GM19025 (cell line): ENCODE measurements around the gene RAD51C.
"Not testable (repeated sequence)": the region's sequence is repeated elsewhere in the genome, so short reads cannot be mapped to it uniquely, and the experiment has no call there.

Source experiments
- ATAC-seq: cut with Tn5 transposase; IDR thresholded peaks from one replicate; pipeline ENCODE4 v1.9.1; 2021; ENCODE audit warnings: mild to moderate bottlenecking, low read depth, moderate library complexity; ENCODE audit not compliant: unreplicated experiment

The RAD51C gene

GRCh38 chr17:58730937-58731336, 38.5 kb downstream of the RAD51C start:
- ATAC-seq: no peak

- ATAC-seq: no peak
Observed at GRCh38 chr17:58734040-58734439, 41.6 kb downstream of the RAD51C start.

GRCh38 chr17:58734811-58735210, 42.4 kb downstream of the RAD51C start:
- ATAC-seq: no peak

- ATAC-seq: no peak
Observed at GRCh38 chr17:58741121-58741625, 48.8 kb downstream of the RAD51C start.

- no peak for ATAC-seq
Observed at GRCh38 chr17:58747674-58748073, 55.3 kb downstream of the RAD51C start.

GRCh38 chr17:58749627-58750026, 57.2 kb downstream of the RAD51C start:
- ATAC-seq: not testable (repeated sequence)

- no peak for ATAC-seq
Observed at GRCh38 chr17:58753026-58753425, 60.6 kb downstream of the RAD51C start.

GRCh38 chr17:58755269-58755576, 62.8 kb downstream of the RAD51C start:
- no peak for ATAC-seq

GRCh38 chr17:58755577-58756245, 63.3 kb downstream of the RAD51C start, which contains the start of gene PPM1E:
Gene PPM1E (plus strand): TSS chr17:58755854.
- no peak for ATAC-seq

- ATAC-seq: no peak
Observed at GRCh38 chr17:58756246-58757161, 64.1 kb downstream of the RAD51C start.

GRCh38 chr17:58757162-58757613, 64.8 kb downstream of the RAD51C start:
- no peak for ATAC-seq

GRCh38 chr17:58758890-58759289, 66.5 kb downstream of the RAD51C start:
- no peak for ATAC-seq

GRCh38 chr17:58759522-58759921, 67.1 kb downstream of the RAD51C start:
- ATAC-seq: no peak

- no peak for ATAC-seq
Observed at GRCh38 chr17:58760248-58760647, 67.8 kb downstream of the RAD51C start.

- no peak for ATAC-seq
Observed at GRCh38 chr17:58763263-58763662, 70.9 kb downstream of the RAD51C start.

- no peak for ATAC-seq
Observed at GRCh38 chr17:58764373-58764772, 72.0 kb downstream of the RAD51C start.

- not testable (repeated sequence) for ATAC-seq
Observed at GRCh38 chr17:58778482-58778881, 86.1 kb downstream of the RAD51C start.

GRCh38 chr17:58779446-58779845, 87.0 kb downstream of the RAD51C start:
- ATAC-seq: no peak

GRCh38 chr17:58783380-58783779, 91.0 kb downstream of the RAD51C start:
- no peak for ATAC-seq

- no peak for ATAC-seq
Observed at GRCh38 chr17:58785097-58785496, 92.7 kb downstream of the RAD51C start.
